ENCODE measurements around the gene GGT6. TPM values are rescaled to one million over a fixed set of nuclear protein-coding genes. Genes with fewer than 3 reads are reported as not detected.

Gene GGT6
- total RNA-seq, 1 experiment from 2014 or later, result not detected

DNA sequence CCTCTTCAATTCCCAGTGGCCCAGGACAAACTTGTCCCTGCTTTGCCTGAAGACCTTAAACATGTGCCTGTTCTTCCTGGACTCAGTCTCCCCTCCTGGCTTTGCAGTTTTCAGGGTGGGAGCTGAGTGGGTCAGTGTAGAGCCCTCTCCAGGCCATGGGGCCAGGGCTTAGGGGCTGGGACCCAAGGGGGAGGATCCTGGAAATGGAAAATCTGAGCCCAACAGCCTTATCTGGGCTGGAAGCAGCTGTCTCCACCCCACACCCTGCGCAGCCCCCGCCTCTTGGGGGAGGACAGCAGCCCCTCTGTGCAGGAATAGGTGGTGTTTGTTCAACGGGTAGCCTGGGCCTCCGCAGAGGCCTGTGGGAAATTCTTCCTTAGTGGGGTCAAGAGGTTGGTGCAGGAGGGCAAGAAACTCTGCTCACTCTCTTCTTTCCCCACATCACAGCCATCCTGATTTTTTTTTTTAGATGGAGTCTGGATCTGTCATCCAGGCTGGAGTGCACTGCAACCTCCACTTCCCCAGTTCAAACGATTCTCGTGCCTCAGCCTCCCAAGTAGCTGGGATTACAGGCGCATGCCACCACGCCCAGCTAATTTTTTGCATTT is 17.1 kb upstream of the GGT6 start:
- no peaks in the 10 kb centered on the region for H3K79me2 ChIP-seq (ENCODE audit: low read length)

DNA sequence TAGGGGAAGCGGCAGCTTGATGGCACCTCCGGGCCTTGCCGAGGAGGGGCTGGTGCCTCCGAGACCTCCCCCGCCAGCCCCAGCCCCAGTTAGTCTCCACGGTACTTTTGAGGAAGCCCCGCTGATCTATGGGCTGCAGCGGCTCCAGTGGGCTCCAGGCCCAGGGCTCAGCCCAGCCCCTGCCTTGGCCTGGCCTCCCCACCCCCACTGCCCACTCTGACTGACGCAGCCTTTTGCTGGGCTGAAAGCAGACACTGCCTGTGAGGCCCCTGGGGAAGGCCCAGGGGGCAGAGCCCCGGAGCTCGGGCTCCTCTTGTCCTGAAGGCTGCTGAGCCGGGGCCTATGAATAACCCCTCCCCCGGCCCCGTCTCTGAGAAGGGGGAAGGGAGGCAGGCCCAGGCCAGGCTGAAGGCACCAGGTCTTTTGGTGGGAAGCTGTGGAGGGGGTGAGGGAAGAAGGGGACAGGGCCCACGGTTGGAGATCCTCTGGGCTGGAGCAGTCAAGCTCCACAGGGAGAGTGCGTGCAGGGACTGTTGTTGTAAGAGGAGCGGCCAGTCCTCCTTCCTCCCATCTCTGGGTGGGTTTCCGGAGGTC is 16.4 kb upstream of the GGT6 start:
- Histone ChIP-seq H3K4me3 (ENCODE audit: low read length) (no peak overlapping the region), H3K9me2 (replicated peaks; ENCODE audit: low read length) (no peaks in the 10 kb centered on the region), H3K79me2 (ENCODE audit: low read length) (no peaks in the 10 kb centered on the region), H4K20me1 (ENCODE audit: low read length) (no peaks in the 10 kb centered on the region), H3K27me3 (ENCODE audit: low read length) (no peaks in the 10 kb centered on the region), H3K4me1 (ENCODE audit: insufficient read depth, low read length) (no peaks in the 10 kb centered on the region), H3K36me3 (ENCODE audit: low read depth, low read length) (no peaks in the 10 kb centered on the region), H2AFZ (ENCODE audit: low read length) (no peak overlapping the region), H3K9me3 (ENCODE audit: low read length) (no peaks in the 10 kb centered on the region), H3K9ac (ENCODE audit: low read length) (no peak overlapping the region), H3K27ac (ENCODE audit: low read length) (no peak overlapping the region), H3K4me2 (ENCODE audit: low read length) (no peak overlapping the region), H3F3A (ENCODE audit: low read length, unreplicated experiment) (no peaks in the 10 kb centered on the region)
- DNase-seq, result no peak
- POLR2A ChIA-PET (ENCODE audit: unreplicated experiment), result no interaction called here
- CTCF ChIA-PET, result interaction anchor here (0.8 kb wide), 1 partner anchor 10 kb away, joined by 3 read pairs; no protein-coding TSS in a partner anchor
- TF ChIP-seq EZH2phosphoT487 (IDR thresholded peaks at IDR 0.05; ENCODE audit: borderline replicate concordance, low read length), result no peak
- no peak for TF ChIP-seq EZH2 (IDR thresholded peaks at IDR 0.05; ENCODE audit: low read length, unreplicated experiment)
- TF ChIP-seq, protein P1, sequence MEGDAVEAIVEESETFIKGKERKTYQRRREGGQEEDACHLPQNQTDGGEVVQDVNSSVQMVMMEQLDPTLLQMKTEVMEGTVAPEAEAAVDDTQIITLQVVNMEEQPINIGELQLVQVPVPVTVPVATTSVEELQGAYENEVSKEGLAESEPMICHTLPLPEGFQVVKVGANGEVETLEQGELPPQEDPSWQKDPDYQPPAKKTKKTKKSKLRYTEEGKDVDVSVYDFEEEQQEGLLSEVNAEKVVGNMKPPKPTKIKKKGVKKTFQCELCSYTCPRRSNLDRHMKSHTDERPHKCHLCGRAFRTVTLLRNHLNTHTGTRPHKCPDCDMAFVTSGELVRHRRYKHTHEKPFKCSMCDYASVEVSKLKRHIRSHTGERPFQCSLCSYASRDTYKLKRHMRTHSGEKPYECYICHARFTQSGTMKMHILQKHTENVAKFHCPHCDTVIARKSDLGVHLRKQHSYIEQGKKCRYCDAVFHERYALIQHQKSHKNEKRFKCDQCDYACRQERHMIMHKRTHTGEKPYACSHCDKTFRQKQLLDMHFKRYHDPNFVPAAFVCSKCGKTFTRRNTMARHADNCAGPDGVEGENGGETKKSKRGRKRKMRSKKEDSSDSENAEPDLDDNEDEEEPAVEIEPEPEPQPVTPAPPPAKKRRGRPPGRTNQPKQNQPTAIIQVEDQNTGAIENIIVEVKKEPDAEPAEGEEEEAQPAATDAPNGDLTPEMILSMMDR (conservative IDR thresholded peaks at IDR 0.05; ENCODE audit: low read depth, low read length), result no peak
- ATAC-seq, result no peak
- intact Hi-C loops (cut with micrococcal nuclease), result no loop called here
- BruUV-seq (replicated peaks), result no TSS peak

More for the DNA sequence above, 17.1 kb upstream of the GGT6 start:
- DNase-seq (no peak), ATAC-seq (no peak)
- H3K27me3 ChIP-seq (ENCODE audit: low read length), result peaks cover under 1% of the 10 kb centered on the region; the same call in 1 of the 2 replicates
- no peaks in the 10 kb centered on the region for H3K36me3 ChIP-seq (ENCODE audit: low read depth, low read length)
- no peaks in the 10 kb centered on the region for H3K4me1 ChIP-seq (ENCODE audit: insufficient read depth, low read length)
- no peak overlapping the region for H3K4me3 ChIP-seq (ENCODE audit: low read length)
- BruUV-seq (replicated peaks), result no TSS peak
- no peaks in the 10 kb centered on the region for H4K20me1 ChIP-seq (ENCODE audit: low read length)
- H3K9ac ChIP-seq (ENCODE audit: low read length), result no peak overlapping the region
- no peak overlapping the region for H3K4me2 ChIP-seq (ENCODE audit: low read length)
- CTCF ChIA-PET, result interaction anchor here (0.8 kb wide), 1 partner anchor 10 kb away, joined by 3 read pairs; no protein-coding TSS in a partner anchor
- POLR2A ChIA-PET (ENCODE audit: unreplicated experiment), result interaction anchor here (0.6 kb wide), 1 partner anchor 135 kb away, joined by 3 read pairs; no protein-coding TSS in a partner anchor
- H3F3A ChIP-seq (ENCODE audit: low read length, unreplicated experiment), result no peaks in the 10 kb centered on the region
- no peak overlapping the region for H2AFZ ChIP-seq (ENCODE audit: low read length)
- intact Hi-C loops (cut with micrococcal nuclease), result no loop called here
- H3K9me2 ChIP-seq (replicated peaks; ENCODE audit: low read length), result no peaks in the 10 kb centered on the region
- no peaks in the 10 kb centered on the region for H3K9me3 ChIP-seq (ENCODE audit: low read length)
- TF ChIP-seq EZH2phosphoT487 (IDR thresholded peaks at IDR 0.05; ENCODE audit: borderline replicate concordance, low read length) (no peak), EZH2 (IDR thresholded peaks at IDR 0.05; ENCODE audit: low read length, unreplicated experiment) (no peak)
- TF ChIP-seq, protein P1 (conservative IDR thresholded peaks at IDR 0.05; ENCODE audit: low read depth, low read length), result no peak
- no peak overlapping the region for H3K27ac ChIP-seq (ENCODE audit: low read length)

DNA sequence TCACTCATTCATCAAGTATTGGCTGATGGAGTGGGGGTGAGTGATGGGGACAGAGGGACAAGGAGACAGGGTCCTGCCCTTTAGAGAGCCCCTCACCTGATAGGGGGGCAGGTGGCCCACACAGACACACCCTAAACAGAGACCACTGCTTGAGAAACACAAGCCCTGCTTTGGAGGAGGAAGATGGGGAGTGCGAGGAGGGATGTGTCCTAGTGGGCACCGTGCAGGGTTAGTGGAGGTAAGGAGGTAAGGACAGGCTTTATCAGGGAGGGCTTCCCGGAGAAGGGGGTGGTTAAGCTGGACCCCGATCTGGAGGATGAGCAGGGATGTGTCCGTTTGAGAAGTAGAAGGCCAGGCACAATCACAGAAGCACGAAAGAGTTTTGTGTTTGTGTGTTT is 15.8 kb upstream of the GGT6 start:
- H3K4me3 ChIP-seq (ENCODE audit: low read length), result no peak overlapping the region
- no peak overlapping the region for H3K27ac ChIP-seq (ENCODE audit: low read length)
- intact Hi-C loops (cut with micrococcal nuclease), result no loop called here
- ATAC-seq (no peak), DNase-seq (no peak)
- H2AFZ ChIP-seq (ENCODE audit: low read length), result no peak overlapping the region
- no peaks in the 10 kb centered on the region for H3K79me2 ChIP-seq (ENCODE audit: low read length)
- CTCF ChIA-PET, result no interaction called here
- TF ChIP-seq, protein P1 (conservative IDR thresholded peaks at IDR 0.05; ENCODE audit: low read depth, low read length), result no peak
- TF ChIP-seq EZH2 (IDR thresholded peaks at IDR 0.05; ENCODE audit: low read length, unreplicated experiment), result no peak
- no peak for TF ChIP-seq EZH2phosphoT487 (IDR thresholded peaks at IDR 0.05; ENCODE audit: borderline replicate concordance, low read length)
- POLR2A ChIA-PET (ENCODE audit: unreplicated experiment), result no interaction called here
- H4K20me1 ChIP-seq (ENCODE audit: low read length), result no peaks in the 10 kb centered on the region
- BruUV-seq (replicated peaks), result no TSS peak
- H3K9me2 ChIP-seq (replicated peaks; ENCODE audit: low read length), result no peaks in the 10 kb centered on the region
- no peaks in the 10 kb centered on the region for H3F3A ChIP-seq (ENCODE audit: low read length, unreplicated experiment)
- no peaks in the 10 kb centered on the region for H3K36me3 ChIP-seq (ENCODE audit: low read depth, low read length)
- no peaks in the 10 kb centered on the region for H3K9me3 ChIP-seq (ENCODE audit: low read length)
- H3K4me1 ChIP-seq (ENCODE audit: insufficient read depth, low read length), result no peaks in the 10 kb centered on the region
- H3K4me2 ChIP-seq (ENCODE audit: low read length), result no peak overlapping the region
- H3K27me3 ChIP-seq (ENCODE audit: low read length), result peaks cover under 1% of the 10 kb centered on the region; the same call in 1 of the 2 replicates
- no peak overlapping the region for H3K9ac ChIP-seq (ENCODE audit: low read length)

Measured in PC-3 (cell line).